NCI-H2171 treated with DMSO at 0.1 percent for 48 hours (cell line): ENCODE measurements around the gene BICDL2.

Source experiments
- DNase-seq: peaks from one replicate; lab custom pipeline; 2025; lab: John Stamatoyannopoulos, UW

BICDL2 gene

DNA sequence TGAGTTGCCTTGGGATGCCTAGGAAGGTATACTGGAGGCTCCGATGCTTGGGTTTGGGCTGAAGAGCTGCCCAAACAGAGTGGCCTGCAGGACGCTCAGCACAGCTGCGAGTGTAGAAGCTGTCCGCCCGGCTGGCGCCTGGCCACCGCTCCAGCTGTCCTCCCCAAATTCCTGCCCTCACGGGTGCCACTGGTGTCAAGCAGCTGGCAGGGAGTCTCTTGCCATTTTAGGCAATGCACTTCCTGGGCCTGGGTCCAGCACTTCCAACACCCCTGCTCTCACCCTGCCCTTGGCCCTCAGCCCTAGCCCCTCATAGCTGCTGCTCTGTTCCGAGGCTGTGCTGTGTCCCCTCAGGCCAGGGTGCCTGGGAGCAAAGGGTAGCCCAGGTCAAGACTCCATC, 51.3 kb downstream of the BICDL2 start:
- DNase-seq, result no peak

DNA sequence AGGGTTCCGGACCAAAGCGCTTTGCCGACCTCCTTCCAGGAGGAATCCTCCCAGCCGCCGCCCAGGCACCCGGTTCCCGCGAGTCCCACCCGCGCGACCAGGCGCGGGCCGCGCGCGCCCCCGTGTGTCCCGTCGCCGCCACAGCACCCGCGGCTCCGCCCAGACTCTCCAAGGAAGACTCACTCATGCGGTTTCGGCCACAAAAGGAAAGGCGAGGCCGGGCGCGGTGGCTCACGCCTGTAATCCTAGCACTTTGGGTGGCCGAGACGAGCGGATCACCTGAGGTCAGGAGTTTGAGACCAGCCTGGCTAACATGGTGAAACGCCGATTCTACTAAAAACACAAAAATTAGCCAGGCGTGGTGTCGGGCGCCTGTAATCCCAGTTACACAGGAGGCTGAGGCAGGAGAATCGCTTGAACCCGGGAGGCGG, 53.0 kb downstream of the BICDL2 start:
- peak; percentile 67 for DNase-seq

DNA sequence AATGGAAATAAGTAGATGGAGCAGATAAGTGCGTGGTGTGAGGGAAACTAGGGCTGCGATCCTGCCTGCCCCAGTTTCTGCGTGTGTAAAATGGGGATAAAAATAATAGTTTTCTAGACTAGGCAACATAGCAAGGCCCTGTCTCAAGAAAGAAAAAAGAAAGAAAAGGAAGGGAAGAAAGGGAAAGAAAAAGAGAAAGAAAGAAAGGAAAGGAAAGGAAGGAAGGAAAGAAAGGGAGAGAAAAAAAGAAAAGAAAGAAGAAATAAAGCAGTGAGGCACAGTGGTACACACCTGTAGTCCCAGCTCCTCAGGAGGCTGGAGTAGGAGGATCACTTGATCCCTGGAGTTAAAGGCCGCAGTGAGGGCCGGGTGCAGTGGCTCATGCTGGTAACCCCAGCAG, 54.3 kb downstream of the BICDL2 start:
- DNase-seq, result no peak

DNA sequence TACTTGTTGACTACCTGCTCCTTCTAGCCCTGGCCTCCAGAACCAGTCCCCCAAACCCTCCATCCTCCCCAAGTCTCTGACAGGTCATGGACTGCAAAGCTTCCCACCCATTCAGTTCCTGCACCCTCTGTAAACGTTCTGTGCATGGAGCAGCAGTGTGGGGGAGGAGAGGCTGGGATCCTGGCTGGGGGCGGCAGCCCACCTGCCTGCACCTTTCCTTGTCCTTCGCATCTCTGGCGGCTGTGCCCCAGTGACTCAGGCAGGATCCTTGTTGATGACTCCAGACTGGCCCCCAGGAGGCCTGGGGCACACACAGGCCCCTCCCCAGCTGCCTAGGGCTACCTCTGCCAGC, 54.9 kb downstream of the BICDL2 start:
- DNase-seq, result no peak

DNA sequence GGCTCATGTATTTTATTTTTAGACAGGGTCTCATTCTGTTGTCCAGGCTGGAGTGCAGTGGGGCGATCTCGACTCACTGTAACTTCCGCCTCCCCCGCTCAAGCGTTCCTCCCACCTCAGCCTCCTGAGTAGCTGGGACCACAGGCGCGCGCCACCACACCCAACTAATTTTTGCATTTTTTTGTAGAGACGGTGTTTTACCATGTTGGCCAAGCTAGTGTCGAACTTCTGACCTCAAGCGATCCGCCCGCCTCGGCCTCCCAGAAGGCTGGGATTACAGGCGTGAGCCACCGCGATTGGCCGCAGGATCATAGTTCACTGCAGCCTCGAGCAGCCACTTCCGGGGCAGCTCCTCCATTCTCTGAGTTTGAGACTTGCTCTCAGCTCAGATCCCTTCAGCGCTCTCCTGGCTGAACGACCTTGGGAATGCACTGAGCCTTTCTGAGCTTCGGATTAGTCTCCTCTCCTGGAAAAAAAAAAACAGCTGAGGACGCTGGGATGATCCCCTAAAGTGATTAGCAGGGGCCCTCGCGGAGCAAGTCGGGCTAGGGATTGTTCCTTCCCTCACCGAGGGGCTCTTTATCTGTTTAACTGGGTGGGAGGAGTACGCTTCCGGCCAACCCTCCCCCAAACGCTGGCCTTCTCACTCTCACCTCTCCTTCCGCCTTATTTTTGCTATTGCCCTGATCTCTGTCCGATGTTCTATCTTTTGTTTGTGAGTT, 55.4 kb downstream of the BICDL2 start:
- DNase-seq, result no peak

DNA sequence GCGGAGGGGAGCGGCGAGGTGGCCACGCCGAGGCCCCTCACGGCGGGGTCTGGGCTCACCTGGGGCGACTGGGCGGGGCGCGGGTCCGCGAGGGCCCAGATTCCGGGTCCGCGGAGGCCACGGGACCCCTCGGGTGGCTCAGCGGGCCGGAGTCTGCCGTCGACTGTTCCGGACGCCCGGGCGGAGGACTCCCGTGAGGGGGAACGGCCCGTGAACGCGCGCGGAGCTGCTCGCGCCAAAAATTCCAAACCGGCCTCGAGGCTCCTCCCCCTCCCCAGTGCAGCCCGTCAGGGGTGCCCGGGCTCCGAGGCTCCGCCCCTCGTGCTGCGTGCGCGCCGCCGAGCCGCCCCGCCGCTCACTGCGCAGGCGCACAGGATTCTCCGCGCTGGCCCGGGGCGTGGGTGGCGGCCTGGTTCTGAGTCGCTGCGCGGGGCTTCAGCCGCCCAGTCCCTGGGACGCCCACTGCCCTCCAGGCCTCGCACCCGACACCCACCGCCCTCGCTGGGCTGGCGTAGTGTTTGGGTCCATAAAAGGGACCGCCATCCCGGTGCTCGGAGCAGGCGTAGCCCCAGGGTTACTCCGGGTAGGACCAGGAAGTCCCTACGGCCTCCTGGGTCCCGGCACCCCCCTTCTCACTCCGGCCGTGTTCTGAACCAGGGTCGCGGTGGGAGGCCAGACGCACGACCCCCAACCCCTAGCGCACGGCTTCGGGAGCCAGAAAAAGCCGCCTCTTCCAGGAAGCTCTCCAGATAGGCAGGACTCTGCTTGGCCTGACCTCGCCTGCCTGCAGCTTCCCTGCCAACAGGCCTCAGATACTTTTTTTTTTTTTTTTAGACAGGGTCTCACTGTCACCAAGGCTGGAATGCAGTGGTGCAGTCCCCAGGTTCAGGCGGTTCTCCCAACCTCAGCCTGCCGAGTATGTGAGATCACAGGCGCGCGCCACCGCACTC, 56.2 kb downstream of the BICDL2 start, which contains the start of gene PKMYT1:
Gene PKMYT1 (minus strand): TSS at position 220 of the 950 bp plus-strand sequence. CDS start 789 bp downstream, outside the sequence.
- peak; percentile 83 for DNase-seq

DNA sequence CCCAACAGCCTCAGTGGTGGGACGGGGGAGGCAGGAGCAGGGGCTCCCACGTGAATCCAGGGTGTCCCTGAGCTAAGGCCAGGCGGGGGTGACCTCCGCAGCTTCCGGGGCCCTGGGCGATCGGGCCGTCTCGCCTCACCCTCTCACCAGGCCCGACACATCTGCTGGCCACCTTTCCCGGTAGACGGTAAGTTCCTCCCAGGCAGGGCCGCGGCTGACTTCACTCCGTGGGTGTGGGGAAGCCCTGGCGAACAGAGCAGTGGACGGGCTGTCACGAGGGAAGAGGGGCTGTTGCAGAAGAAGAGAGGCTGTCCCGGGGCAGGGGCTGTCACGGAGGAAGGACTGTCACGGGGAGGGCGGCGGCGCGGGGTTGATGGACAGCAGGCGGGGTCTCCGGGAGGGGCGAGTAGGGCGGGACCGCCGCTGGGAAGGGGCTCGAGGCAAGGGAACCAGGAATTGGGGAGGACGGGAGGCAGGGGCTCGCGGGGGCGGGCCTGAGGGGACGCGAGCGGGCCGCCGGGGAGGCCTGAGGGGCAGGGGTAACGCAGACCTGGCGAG, 57.0 kb downstream of the BICDL2 start:
- DNase-seq, result no peak
